WERI-Rb-1 (cell line): ENCODE results near the gene JMJD8.

Experiments
- DNase-seq: peaks from one replicate; pipeline ENCODE4 v3.0.0-alpha.2; 2020
- H3K27ac ChIP-seq: fragments of 250-450 bp; sonication (Bioruptor Pico); 2 replicates; pipeline ENCODE4 v1.5.1; 2020; ENCODE audit warnings: mild to moderate bottlenecking, moderate library complexity
- H3K27me3 ChIP-seq: fragments of 250-450 bp; sonication (Bioruptor Pico); 2 replicates; pipeline ENCODE4 v1.5.1; 2021; ENCODE audit warnings: mild to moderate bottlenecking, low read depth, moderate library complexity; ENCODE audit not compliant: insufficient read depth, severe bottlenecking
- H3K36me3 ChIP-seq: fragments of 250-450 bp; sonication (Bioruptor Pico); 2 replicates; pipeline ENCODE4 v1.5.1; 2020; ENCODE audit warnings: mild to moderate bottlenecking, moderate library complexity
- H3K4me3 ChIP-seq: 2 replicates; pipeline ENCODE4 v1.5.1; 2011; ENCODE audit warnings: low read depth, mild to moderate bottlenecking, control low read depth, low read length
- H3K9me3 ChIP-seq: fragments of 250-450 bp; sonication (Bioruptor Pico); 2 replicates; pipeline ENCODE4 v1.5.1; 2021; ENCODE audit warnings: mild to moderate bottlenecking, moderate library complexity; ENCODE audit not compliant: severe bottlenecking
- CTCF ChIP-seq: IDR thresholded peaks from 2 replicates; pipeline ENCODE4 v1.5.1; 2011; ENCODE audit warnings: low read depth, mild to moderate bottlenecking, control low read depth, inconsistent platforms, low read length

JMJD8 gene

GRCh38 chr16:641326-642188, 42.6 kb downstream of the JMJD8 start, which contains the start of gene MCRIP2:
Gene MCRIP2, plus strand, starts transcription at chr16:641828. Its CDS starts 164 bp downstream, at chr16:641992.
- Histone ChIP-seq H3K36me3 (no peaks in the 10 kb centered on the region; the same call in 1 of the 2 replicates), H3K9me3 (no peaks in the 10 kb centered on the region), H3K4me3 (peak within 1 kb of the TSS; percentile 58), H3K27me3 (no peaks in the 10 kb centered on the region), H3K27ac (peak within 1 kb of the TSS; percentile 80)
- no peak for TF ChIP-seq CTCF
- peak; percentile 85 for DNase-seq

- H3K36me3 ChIP-seq = no peaks in the 10 kb centered on the region; the same call in 1 of the 2 replicates
- H3K4me3 ChIP-seq = no peak overlapping the region; the same call in 1 of the 2 replicates
- H3K27ac ChIP-seq = no peak overlapping the region
- no peak for DNase-seq
- TF ChIP-seq CTCF = no peak
- no peaks in the 10 kb centered on the region for H3K27me3 ChIP-seq
- H3K9me3 ChIP-seq = no peaks in the 10 kb centered on the region
Observed at GRCh38 chr16:640614-641013, 43.5 kb downstream of the JMJD8 start.

- H3K27ac ChIP-seq = peak overlapping the region; percentile 35
- no peaks in the 10 kb centered on the region for H3K27me3 ChIP-seq
- TF ChIP-seq CTCF = no peak
- peaks cover 9% of the 10 kb centered on the region for H3K36me3 ChIP-seq
- no peaks in the 10 kb centered on the region for H3K9me3 ChIP-seq
- DNase-seq = no peak
- no peak overlapping the region for H3K4me3 ChIP-seq
Observed at GRCh38 chr16:638836-639235, 45.3 kb downstream of the JMJD8 start.

GRCh38 chr16:638034-638543, 46.0 kb downstream of the JMJD8 start:
- Histone ChIP-seq H3K27me3 (no peaks in the 10 kb centered on the region), H3K27ac (peak overlapping the region; percentile 77), H3K36me3 (peaks cover 16% of the 10 kb centered on the region), H3K4me3 (no peak overlapping the region), H3K9me3 (no peaks in the 10 kb centered on the region)
- TF ChIP-seq CTCF = no peak
- DNase-seq = no peak

GRCh38 chr16:637081-638018, 46.8 kb downstream of the JMJD8 start:
- H3K9me3 ChIP-seq = no peaks in the 10 kb centered on the region
- peaks cover 22% of the 10 kb centered on the region for H3K36me3 ChIP-seq
- no peaks in the 10 kb centered on the region for H3K27me3 ChIP-seq
- peak overlapping the region; percentile 95 for H3K27ac ChIP-seq
- H3K4me3 ChIP-seq = peak overlapping the region; percentile 88
- DNase-seq = peak; percentile 89
- TF ChIP-seq CTCF = no peak
